IPS-NIHi7 (cell line): ENCODE results near the gene CACNA1E.

Source experiments
- DNase-seq: peaks from one replicate; pipeline ENCODE4 v3.0.0; 2012; ENCODE audit warnings: mixed read lengths; ENCODE audit errors: extremely low spot score

The CACNA1E gene

DNA sequence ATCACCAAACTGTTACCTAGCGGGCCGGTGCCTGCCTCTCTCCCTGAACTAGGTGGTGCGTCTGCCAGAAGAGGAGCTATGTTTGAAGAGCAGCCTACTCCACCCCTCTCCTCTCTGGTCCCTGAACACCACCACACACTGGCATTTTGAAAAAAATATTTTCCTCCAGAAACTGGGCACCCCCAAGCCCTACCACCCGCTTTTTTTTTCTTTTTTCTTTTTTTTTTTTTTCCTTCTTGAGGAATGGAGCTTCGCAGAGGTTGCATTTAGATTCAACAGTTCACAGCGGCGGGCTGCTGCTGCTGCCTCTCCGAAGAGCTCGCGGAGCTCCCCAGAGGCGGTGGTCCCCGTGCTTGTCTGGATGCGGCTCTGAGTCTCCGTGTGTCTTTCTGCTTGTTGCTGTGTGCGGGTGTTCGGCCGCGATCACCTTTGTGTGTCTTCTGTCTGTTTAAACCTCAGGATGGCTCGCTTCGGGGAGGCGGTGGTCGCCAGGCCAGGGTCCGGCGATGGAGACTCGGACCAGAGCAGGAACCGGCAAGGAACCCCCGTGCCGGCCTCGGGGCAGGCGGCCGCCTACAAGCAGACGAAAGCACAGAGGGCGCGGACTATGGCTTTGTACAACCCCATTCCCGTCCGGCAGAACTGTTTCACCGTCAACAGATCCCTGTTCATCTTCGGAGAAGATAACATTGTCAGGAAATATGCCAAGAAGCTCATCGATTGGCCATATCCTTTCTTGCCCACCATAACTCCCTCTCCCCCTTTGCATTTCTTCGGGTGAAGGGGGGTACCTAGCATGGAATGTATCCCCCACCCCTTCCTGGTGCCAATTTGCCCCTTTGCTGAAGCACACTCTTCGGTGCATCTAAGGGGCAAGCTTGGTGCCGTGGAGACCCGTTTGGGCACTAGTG is at the start of gene CACNA1E:
TSS of gene CACNA1E (plus strand) at position 233 of the 911 bp plus-strand sequence. CDS start at position 461, 228 bp downstream.
- DNase-seq = peak; percentile 19

DNA sequence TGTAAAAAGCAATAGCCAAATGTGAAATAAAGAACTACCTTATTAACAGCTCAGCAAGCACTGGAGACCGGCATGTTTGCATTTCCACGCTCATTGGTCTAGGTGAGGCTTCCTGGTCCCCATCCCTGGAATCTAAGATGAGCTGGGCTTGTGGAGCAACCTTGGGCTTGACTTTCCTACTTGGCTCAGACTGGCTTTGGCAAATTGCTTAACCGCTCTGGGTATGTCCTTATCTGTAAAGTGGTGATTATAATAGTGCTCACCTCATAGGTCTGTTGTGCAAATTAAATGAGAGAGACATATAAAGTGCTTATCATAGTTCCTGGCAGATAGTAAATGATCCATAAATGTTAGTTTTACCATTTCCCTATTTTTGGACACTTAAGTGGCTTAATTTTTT is 49.4 kb upstream of the CACNA1E start:
- DNase-seq = no peak

DNA sequence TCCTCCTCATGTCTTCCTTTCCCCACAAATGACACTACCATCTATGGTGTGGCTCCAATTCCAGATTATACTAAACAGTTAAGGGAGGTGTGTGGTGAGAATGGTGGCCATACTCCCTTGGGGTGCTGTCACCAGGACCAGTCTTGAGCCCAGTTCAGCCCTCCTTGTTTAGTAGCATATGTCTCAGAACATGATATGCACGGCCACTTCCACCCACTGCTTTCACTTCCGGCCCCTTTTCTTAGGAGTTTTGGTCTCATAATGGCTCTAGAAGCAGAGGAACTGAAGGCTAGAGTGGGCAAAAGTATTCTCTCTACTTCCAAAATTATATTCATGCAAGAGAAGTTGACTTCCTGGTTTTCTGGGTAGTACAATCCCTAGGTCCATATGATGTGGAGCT is 45.3 kb upstream of the CACNA1E start:
- DNase-seq = no peak

- no peak for DNase-seq
Observed at GRCh38 chr1:181440510-181440909, 42.8 kb upstream of the CACNA1E start.

GRCh38 chr1:181442181-181442525 is 41.2 kb upstream of the CACNA1E start:
- no peak for DNase-seq

GRCh38 chr1:181443231-181443853 is 40.0 kb upstream of the CACNA1E start:
- DNase-seq = no peak

DNA sequence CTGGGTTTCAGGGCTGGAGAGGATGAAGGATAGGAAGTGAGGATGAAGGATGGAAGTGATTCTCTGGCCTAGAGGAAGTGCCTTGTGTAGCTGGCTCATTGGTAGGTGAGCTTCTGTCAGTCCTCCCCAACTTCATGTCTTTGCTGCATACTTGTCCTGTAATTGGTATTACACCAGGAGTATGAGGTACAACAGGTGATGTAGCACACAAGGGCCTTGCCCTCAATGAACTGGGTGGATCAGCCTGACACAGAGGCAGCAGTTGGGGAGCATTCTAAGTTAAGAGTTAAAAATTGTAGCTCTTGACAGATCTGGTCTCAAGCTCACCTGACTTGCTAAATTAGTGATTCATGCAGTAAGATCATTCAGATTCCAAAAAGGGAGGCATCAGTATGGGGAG is 37.9 kb upstream of the CACNA1E start:
- no peak for DNase-seq

DNA sequence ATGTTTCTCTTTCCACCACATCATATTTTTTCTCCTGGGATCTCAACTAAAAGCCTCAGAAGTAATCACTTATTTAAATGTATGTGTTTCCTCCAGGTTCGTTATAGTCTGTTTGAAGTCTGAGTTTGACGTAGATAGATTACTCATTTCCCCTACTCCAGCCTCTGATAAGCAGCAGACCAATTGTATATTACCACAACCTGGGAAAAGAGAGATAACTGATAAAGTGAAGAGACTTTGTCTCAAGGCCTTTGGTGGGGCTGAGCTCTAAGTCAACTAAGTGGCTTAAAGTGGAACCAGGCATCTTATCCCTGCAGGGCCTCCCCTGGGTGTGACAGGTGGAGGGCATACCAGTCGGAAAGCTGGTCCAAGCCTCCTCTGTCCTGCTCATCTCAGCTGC is 34.9 kb upstream of the CACNA1E start:
- no peak for DNase-seq

GRCh38 chr1:181451661-181452230 is 31.6 kb upstream of the CACNA1E start:
- no peak for DNase-seq

GRCh38 chr1:181452746-181453145 is 30.6 kb upstream of the CACNA1E start:
- DNase-seq = no peak

DNA sequence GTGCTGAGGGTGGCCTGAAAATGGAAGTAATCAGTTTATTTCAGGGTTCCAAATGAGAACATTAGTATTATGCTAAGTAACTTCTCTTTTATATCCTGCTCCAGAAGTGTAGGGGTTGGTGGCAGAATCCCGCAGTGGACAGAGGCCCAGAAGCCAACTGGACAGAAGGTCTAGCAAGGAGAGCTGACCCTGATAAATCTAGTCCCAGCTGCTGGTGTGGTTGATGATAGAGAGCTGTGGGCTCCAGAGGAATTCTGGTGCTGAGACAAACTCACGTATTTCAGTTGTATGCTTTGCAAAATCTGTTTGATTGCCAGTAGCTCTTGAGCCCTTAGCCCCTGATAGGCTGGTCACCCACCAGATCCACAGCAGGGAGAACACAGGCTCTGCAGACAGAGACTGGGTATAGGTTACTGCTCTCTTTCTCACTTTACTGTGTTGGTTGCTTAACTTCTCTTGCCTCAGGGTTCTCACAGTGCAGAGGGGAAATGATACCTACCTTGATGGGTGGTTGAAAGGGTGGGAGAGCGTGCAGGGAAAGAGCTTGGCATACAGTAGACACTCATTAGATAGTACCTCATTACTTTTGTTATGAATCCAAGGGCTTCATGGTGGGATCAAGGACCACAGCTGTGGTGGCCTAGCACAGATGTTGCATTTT is 29.6 kb upstream of the CACNA1E start:
- DNase-seq = no peak

GRCh38 chr1:181456551-181456950 is 26.8 kb upstream of the CACNA1E start:
- DNase-seq = no peak

DNA sequence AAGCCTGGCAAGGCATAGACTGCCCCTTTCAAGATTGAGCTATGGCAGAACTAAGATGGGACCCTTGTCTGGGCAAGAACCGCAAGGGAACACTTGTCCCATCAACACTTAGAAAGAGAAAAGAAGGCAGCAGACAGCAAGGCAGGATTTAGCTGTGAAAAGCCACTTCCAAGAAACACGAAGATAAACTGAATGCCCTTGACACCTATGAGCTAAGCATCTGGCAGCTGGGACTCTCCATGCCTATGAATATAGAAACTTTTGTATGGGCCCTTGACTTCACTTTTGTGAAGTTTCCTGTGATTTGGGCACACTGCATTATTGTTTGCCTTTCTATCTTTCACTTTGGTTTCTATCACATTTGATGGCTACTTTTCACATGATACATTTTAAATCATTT is 24.9 kb upstream of the CACNA1E start:
- no peak for DNase-seq

DNA sequence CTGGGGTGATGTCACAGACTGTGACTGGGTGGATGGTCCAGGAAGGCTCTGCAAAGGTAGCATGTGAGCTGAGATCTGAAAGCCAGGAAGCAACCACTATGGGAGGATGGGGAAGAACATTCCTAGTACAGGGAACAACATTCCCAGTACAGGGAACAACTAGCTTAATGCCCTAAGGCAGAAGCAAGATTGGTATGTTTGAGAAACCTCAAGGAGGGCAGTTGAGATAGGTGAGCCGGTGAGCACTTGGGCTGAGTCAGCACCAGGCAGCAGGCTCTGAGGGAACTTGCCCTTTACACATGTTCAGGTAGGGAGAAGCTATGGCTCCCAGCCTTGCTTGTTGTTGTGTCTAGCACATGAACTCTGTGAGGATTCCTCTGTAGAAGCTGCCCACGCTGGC is 24.2 kb upstream of the CACNA1E start:
- DNase-seq = no peak

DNA sequence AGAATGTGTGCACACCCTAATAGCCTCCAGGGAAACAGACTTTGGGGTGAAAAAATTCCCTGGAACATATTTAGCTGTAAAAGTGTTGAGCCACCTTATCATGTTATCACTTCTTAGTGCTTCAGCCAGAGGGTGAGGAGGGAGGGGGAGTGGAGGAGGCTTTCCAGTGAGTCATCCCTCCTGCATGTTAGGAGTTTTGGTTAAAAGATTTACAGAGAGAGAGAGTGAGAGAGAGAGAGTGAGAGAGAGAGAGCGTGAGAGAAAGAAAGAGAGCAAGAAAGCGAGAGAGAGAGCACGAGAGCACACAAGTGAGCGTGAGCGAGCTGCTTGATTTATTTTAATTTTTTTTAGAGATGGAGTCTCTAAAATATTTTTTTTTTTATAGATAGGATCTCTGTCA is 13.5 kb upstream of the CACNA1E start:
- DNase-seq = peak; percentile 62

DNA sequence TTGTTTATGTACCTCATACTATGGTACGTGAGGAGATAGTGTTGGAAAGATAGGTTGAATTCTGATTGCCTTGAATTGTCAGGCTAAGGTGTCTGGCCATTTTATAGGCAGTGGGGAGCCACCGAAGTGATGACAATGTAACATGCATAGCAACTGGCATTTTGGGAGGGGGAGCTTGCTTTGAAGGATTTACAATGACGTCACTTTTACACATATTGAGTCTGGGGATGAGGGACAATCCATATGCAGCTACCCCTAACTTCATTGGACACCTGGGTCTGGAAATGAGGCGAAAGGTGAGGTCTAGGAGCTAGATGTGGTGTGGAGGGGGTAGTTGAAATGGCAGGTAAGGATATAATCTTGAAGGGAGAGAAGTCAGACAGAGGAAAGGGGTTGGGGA is 7.7 kb upstream of the CACNA1E start:
- no peak for DNase-seq

DNA sequence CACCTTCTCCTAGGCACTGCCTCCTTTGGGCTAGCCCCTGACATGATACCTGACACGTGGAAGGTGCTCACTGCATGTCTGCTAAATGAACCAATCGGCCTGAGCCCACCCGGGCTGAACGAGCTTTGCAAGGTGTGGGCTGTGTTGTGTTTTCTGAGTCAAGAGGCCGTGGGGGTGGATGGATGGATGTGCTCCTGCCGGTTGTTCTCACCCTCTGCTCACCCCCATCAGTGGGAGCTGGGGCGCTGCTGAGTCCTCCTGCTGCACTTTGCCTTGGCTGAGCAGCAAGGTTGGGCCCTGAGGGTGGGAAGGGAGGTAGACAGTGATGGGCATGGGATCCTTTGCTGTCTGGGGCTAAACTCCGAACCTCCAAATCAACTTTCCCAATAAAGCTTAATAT is 6.7 kb upstream of the CACNA1E start:
- no peak for DNase-seq

- DNase-seq = no peak
Observed at GRCh38 chr1:181478306-181478705, 5.0 kb upstream of the CACNA1E start.

GRCh38 chr1:181479137-181479745 is 4.1 kb upstream of the CACNA1E start:
- peak; percentile 80 for DNase-seq

- DNase-seq = peak; percentile 19
Observed at GRCh38 chr1:181482001-181482430, 1.3 kb upstream of the CACNA1E start.

DNA sequence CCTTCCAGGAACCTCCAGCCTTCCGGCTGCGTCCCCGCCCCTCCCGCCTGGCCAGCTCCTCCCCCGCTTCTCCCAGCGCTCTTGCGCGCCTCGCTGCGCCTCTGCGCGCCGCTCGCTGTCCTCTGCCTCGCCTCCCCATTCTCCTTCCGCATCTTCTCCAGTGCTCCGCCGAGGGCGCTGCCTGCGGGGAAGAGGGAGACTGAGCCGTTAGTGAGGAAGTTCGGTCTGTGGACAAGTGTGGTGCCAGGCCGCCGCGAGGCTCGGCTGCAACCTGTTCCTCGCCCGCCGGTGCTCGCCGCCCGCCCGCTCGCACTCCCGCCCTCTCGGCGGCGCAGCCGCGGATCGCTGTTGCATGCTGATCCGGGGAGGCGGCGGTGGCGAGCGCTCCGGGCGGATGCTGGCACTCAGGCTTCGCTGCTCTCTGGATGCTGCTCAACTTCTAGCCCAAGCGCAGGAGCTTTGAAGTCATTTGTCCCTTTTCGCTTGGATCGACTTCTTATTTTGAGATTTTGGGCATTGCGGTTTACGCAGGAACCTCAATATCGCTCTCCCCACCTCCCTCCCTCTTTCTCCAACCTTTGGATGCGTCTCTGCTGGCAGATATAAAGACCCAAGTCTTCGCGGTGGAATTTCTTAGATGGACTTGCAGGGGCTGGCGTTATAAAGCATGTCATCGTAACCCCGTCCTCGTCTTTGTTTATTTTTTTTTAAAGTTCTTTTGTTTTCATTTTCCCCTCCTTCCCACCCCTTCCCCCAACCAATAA is 614 bp upstream of the CACNA1E start:
- peak; percentile 79 for DNase-seq
